Measurements from ENCODE around the gene TSTD2.

Gene TSTD2

DNA sequence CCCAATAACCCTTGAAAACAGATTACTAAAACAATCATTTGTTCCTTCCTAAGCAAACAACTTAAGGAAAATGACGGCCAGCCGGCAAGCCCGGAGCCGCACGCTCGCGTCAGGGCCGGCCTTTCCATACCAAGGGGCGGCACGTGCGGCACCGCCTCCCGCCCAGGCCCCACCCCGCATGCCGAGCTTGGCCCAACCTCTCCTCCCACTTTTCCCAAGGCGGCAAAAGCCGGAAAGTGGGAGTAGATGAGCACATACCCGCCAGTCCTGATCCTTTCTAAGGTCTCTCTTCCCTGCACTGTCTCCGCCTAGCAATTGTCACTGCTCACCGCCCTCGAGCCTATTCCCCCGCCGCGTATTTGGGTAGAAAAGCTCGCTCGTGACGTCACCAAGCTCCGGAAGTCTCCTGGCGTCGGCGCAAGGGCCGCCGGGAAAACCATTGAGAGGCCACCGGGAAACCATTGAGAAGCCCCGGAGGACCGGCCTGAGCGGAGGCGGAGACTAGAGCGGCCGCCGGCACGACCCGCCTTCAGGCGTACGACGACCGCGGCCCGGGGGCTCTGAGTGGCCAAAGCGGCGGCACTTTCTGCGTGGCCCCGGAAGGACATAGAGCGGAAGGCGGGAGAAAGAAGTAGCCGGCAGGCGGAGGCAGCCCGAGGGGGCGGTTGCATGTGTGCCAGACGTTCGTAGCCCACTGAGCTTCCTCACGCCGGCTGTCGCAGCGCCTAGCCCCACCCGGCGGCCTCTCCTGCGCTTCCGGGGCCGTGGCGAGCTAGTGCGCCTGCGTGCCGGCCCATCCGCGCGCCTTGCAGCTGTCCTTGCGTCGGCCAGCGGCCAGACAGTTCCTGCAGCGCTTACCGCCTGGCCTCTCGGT is at the start of gene TSTD2, which contains the start of gene NCBP1:
Gene TSTD2 (minus strand): TSS at position 384 of the 874 bp plus-strand sequence. CDS start 5,806 bp downstream, outside the sequence.
Gene NCBP1 (plus strand): TSS at position 837 of the 874 bp plus-strand sequence. CDS start 61 bp downstream, outside the sequence.
- ChIA-PET CTCF (interaction anchor here (0.6 to 1.3 kb wide), 6 partner anchors 7 to 346 kb away, joined by 3 to 7 read pairs (median 4); no protein-coding TSS in a partner anchor), POLR2A (ENCODE audit: low non-redundant PET) (interaction anchor here (0.5 to 2.0 kb wide), 9 partner anchors 10 to 778 kb away, joined by 3 to 7 read pairs (median 3); no protein-coding TSS in a partner anchor)
- peak; percentile 99 for DNase-seq (ENCODE audit: low spot score)
- TF ChIP-seq, protein P1, sequence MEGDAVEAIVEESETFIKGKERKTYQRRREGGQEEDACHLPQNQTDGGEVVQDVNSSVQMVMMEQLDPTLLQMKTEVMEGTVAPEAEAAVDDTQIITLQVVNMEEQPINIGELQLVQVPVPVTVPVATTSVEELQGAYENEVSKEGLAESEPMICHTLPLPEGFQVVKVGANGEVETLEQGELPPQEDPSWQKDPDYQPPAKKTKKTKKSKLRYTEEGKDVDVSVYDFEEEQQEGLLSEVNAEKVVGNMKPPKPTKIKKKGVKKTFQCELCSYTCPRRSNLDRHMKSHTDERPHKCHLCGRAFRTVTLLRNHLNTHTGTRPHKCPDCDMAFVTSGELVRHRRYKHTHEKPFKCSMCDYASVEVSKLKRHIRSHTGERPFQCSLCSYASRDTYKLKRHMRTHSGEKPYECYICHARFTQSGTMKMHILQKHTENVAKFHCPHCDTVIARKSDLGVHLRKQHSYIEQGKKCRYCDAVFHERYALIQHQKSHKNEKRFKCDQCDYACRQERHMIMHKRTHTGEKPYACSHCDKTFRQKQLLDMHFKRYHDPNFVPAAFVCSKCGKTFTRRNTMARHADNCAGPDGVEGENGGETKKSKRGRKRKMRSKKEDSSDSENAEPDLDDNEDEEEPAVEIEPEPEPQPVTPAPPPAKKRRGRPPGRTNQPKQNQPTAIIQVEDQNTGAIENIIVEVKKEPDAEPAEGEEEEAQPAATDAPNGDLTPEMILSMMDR (conservative IDR thresholded peaks at IDR 0.05; ENCODE audit: low read depth) = no peak
- peak within 1 kb of the TSS; percentile 100 for H3K27ac ChIP-seq

DNA sequence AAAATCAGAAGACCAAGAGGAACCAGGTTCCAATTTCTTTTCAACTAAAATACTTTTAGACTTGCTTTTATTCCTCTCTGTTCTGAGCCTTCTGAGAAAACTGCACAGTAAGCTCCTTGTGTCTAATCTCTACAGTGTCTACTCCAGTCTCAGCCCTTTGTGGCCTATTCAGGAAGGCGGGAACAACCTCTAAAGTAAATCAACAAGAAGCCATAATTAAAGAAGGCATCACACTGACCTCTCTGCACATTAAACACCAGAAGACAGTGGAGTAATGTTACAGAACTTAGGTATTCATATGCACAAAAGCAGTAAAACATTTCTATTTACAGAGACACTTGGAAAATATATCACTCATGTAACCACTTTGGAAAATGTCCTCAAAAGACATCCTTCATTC is 49.1 kb upstream of the TSTD2 start:
- H3K27ac ChIP-seq = no peak overlapping the region
- POLR2A ChIA-PET (ENCODE audit: low non-redundant PET) = no interaction called here
- CTCF ChIA-PET = interaction anchor here (0.5 to 1.2 kb wide), 3 partner anchors 10 to 215 kb away, joined by 3 to 6 read pairs (median 4); no protein-coding TSS in a partner anchor
- TF ChIP-seq, protein P1 (conservative IDR thresholded peaks at IDR 0.05; ENCODE audit: low read depth) = no peak
- DNase-seq (ENCODE audit: low spot score) = no peak

DNA sequence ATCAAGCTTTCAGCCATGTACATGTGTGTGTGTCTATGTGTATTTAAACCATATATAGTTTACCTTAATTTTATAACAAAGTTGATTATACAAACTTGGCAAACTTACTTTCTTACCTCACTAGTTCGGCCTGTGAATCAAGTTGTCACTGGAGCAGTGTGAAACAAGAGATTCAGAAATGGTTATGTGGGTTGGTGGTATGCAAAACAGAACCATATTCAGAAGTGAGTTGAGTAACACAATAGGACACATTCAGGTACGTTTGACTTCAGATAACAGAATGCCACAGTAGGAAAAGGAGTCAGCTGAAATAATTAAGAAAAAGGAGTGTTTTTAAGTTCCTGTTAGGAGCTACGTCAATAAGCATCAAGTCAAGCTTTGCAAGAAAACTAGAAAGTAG is 42.5 kb upstream of the TSTD2 start:
- TF ChIP-seq, protein P1 (conservative IDR thresholded peaks at IDR 0.05; ENCODE audit: low read depth) = no peak
- ChIA-PET POLR2A (ENCODE audit: low non-redundant PET) (no interaction called here), CTCF (interaction anchor here (0.7 to 1.2 kb wide), 2 partner anchors 21 to 52 kb away, joined by 4 to 5 read pairs; no protein-coding TSS in a partner anchor)
- no peak for DNase-seq (ENCODE audit: low spot score)
- H3K27ac ChIP-seq = no peak overlapping the region

DNA sequence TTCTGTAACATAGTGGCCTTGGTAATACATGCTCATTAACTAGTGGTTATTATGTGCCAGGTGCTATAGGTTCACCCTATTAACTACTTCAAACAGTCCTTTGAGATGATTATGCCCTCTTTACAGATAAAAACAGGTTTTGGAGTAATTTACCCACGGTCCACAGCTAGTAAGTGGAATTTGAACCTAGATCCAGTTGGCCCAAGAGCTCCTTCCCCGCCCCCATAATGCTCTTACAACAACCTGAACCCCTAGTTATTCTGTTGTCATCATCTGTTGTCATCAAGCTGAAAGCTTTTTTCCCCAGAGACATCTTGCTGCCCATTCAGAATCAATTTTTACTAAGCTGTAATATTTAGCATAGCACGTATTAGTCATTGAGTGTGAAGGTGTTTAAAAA is 40.8 kb upstream of the TSTD2 start:
- CTCF ChIA-PET = no interaction called here

DNA sequence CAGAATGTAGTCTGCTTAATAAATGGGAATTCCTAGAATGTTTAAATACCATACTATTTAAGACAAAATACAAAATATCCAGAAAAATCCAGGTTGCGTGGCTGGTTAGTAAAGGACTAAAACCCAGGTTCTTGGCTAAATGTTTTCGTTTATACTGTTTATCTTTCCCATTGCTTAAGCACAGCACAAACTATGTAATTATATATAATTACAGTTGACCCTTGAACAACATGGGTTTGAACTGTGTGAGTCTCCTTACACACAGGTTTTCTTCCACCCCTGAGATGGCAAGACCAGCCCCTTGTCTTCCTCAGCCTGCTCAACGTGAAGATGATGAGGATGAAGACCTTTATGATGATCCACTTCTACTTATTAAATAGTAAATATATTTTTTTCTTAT is 39.2 kb upstream of the TSTD2 start:
- DNase-seq (ENCODE audit: low spot score) = no peak
- CTCF ChIA-PET = interaction anchor here (0.9 kb wide), 1 partner anchor 9 kb away, joined by 6 read pairs; no protein-coding TSS in a partner anchor
- TF ChIP-seq, protein P1 (conservative IDR thresholded peaks at IDR 0.05; ENCODE audit: low read depth) = no peak
- POLR2A ChIA-PET (ENCODE audit: low non-redundant PET) = no interaction called here
- no peak overlapping the region for H3K27ac ChIP-seq

More for the DNA sequence above, 40.8 kb upstream of the TSTD2 start:
- no peak for DNase-seq (ENCODE audit: low spot score)
- H3K27ac ChIP-seq = no peak overlapping the region
- POLR2A ChIA-PET (ENCODE audit: low non-redundant PET) = no interaction called here
- TF ChIP-seq, protein P1 (conservative IDR thresholded peaks at IDR 0.05; ENCODE audit: low read depth) = no peak

DNA sequence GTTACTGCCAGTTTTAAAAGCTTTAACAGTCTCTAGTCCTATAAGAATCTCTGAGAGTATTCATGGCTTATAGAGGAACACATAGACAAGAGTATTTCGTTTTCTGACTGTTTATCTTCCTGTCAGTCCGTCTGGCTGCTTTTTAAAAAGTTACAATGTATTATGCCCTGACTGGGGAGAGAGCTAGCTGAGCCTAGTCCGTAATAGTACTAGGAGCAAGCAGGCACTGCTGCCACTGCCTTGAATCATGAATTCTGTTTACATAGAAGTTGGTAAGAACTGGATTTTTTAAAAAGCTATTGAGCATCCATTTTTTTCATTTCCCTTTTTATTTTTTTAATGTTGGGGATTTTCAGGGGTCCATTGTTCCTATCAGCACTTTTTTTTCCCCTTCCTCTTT is 37.4 kb upstream of the TSTD2 start:
- TF ChIP-seq, protein P1 (conservative IDR thresholded peaks at IDR 0.05; ENCODE audit: low read depth) = no peak
- H3K27ac ChIP-seq = no peak overlapping the region
- ChIA-PET POLR2A (ENCODE audit: low non-redundant PET) (no interaction called here), CTCF (no interaction called here)
- no peak for DNase-seq (ENCODE audit: low spot score)

All from RWPE1 (cell line).